Hepatocyte (in vitro differentiated cells): ENCODE measurements around the gene MTMR10. TPM values are rescaled to one million over a fixed set of nuclear protein-coding genes. Genes with fewer than 3 reads are reported as not detected.

Experiments
- DNase-seq: peaks from one replicate; pipeline ENCODE4 v3.0.0-alpha.2; 2016; ENCODE audit warnings: low spot score
- H2AFZ ChIP-seq: fragments of 200-600 bp; sonication (generic); 2 replicates; pipeline ENCODE4 v1.6.0; 2016; ENCODE audit warnings: antibody characterized with exemption, mild to moderate bottlenecking
- H3K27ac ChIP-seq: fragments of 200-600 bp; sonication (generic); 2 replicates; pipeline ENCODE4 v1.5.1; 2016; ENCODE audit warnings: mild to moderate bottlenecking
- H3K27me3 ChIP-seq: fragments of 200-600 bp; sonication (generic); 2 replicates; pipeline ENCODE4 v1.6.1; 2016
- H3K36me3 ChIP-seq: fragments of 200-600 bp; sonication (generic); replicated peaks from 2 replicates; pipeline ENCODE4 v1.5.1; 2016; ENCODE audit warnings: low read depth; ENCODE audit not compliant: insufficient read depth
- H3K4me1 ChIP-seq: fragments of 200-600 bp; sonication (generic); 2 replicates; pipeline ENCODE4 v1.5.1; 2016; ENCODE audit warnings: mild to moderate bottlenecking, moderate library complexity; ENCODE audit not compliant: insufficient read depth
- H3K4me2 ChIP-seq: fragments of 200-600 bp; sonication (generic); 2 replicates; pipeline ENCODE4 v1.6.0; 2016
- H3K4me3 ChIP-seq: fragments of 200-600 bp; sonication (generic); 2 replicates; pipeline ENCODE4 v1.5.1; 2016; ENCODE audit warnings: mild to moderate bottlenecking
- H3K79me2 ChIP-seq: fragments of 200-600 bp; sonication (generic); 2 replicates; pipeline ENCODE4 v1.6.0; 2017; ENCODE audit warnings: mild to moderate bottlenecking
- H3K9me2 ChIP-seq: fragments of 200-600 bp; sonication (generic); replicated peaks from 2 replicates; pipeline ENCODE4 v1.6.0; 2017; ENCODE audit warnings: mild to moderate bottlenecking; ENCODE audit not compliant: insufficient read depth
- H3K9me3 ChIP-seq: fragments of 200-600 bp; sonication (generic); 2 replicates; pipeline ENCODE4 v1.5.1; 2016; ENCODE audit warnings: low read depth, mild to moderate bottlenecking
- H4K20me1 ChIP-seq: fragments of 200-600 bp; sonication (generic); 2 replicates; pipeline ENCODE4 v1.6.0; 2016; ENCODE audit warnings: mild to moderate bottlenecking; ENCODE audit not compliant: insufficient read depth, poor library complexity, severe bottlenecking
- CTCF ChIP-seq: fragments of 200-600 bp; sonication (generic); IDR thresholded peaks from 2 replicates; pipeline ENCODE4 v1.5.1; 2016; ENCODE audit warnings: antibody characterized with exemption, mild to moderate bottlenecking; ENCODE audit not compliant: poor library complexity
- EZH2 ChIP-seq: fragments of 200-600 bp; sonication (generic); IDR thresholded peaks from 2 replicates; pipeline ENCODE4 v1.6.1; 2016; ENCODE audit warnings: antibody characterized with exemption, mild to moderate bottlenecking, borderline replicate concordance
- EZH2phosphoT487 ChIP-seq: fragments of 200-600 bp; sonication (generic); IDR thresholded peaks from one replicate; pipeline ENCODE4 v1.6.1; 2018; ENCODE audit warnings: antibody characterized with exemption, mild to moderate bottlenecking, low read depth, moderate library complexity; ENCODE audit not compliant: unreplicated experiment, severe bottlenecking
- WGBS: methylation state at CpG from one replicate; pipeline ENCODE4 v1.1.6; 2016; ENCODE audit warnings: low lambda C conversion rate; ENCODE audit errors: missing lambda C conversion rate; 5-methylcytosine and 5-hydroxymethylcytosine counted together
- polyA plus RNA-seq: library from polyadenylated mRNA; unstranded; fragments of >200 nt; fragmentation: Nextera tagmentation; extraction: Ambion mirVana; gene quantifications from 2 replicates; pipeline ENCODE4 v1.2.1, GENCODE V29; 2016
- total RNA-seq: library from RNA; depleted of rRNA; stranded (reverse); fragments of >200 nt; gene quantifications from 2 replicates; pipeline ENCODE4 v1.2.3, GENCODE V29; 2014

Gene MTMR10
- total and polyA plus RNA-seq, 2 experiments from 2014 or later = 10.3 to 19.6 TPM

GRCh38 chr15:31013863-31014607 lies 22.6 kb upstream of the MTMR10 start:
- H2AFZ ChIP-seq = peak overlapping the region; percentile 33
- H3K79me2 ChIP-seq = no peaks in the 10 kb centered on the region
- DNase-seq = no peak
- peaks cover 12% of the 10 kb centered on the region for H3K4me1 ChIP-seq
- peak overlapping the region; percentile 17 for H3K4me2 ChIP-seq
- no peaks in the 10 kb centered on the region for H3K9me2 ChIP-seq
- H3K27me3 ChIP-seq = no peaks in the 10 kb centered on the region
- H3K9me3 ChIP-seq = no peaks in the 10 kb centered on the region
- no peak overlapping the region for H3K4me3 ChIP-seq
- H4K20me1 ChIP-seq = no peaks in the 10 kb centered on the region
- WGBS = 50% methylated on average over 2 of the region's 2 CpGs
- TF ChIP-seq CTCF (no peak), EZH2 (no peak), EZH2phosphoT487 (no peak)
- peak overlapping the region; percentile 64 for H3K27ac ChIP-seq
- no peaks in the 10 kb centered on the region for H3K36me3 ChIP-seq

- 81% methylated on average over 2 of the region's 2 CpGs for WGBS
- H3K27ac ChIP-seq = no peak overlapping the region
Measured at GRCh38 chr15:31012455-31012854, 21.0 kb upstream of the MTMR10 start.

GRCh38 chr15:31010036-31010435 lies 18.6 kb upstream of the MTMR10 start:
- Histone ChIP-seq H4K20me1 (no peaks in the 10 kb centered on the region), H3K79me2 (no peaks in the 10 kb centered on the region), H3K27me3 (peaks cover 3% of the 10 kb centered on the region), H3K27ac (no peak overlapping the region), H3K4me3 (no peak overlapping the region), H2AFZ (no peak overlapping the region), H3K4me1 (peaks cover 12% of the 10 kb centered on the region), H3K36me3 (no peaks in the 10 kb centered on the region), H3K4me2 (no peak overlapping the region), H3K9me2 (no peaks in the 10 kb centered on the region), H3K9me3 (no peaks in the 10 kb centered on the region)
- no peak for TF ChIP-seq EZH2
- no peak for TF ChIP-seq EZH2phosphoT487
- no peak for TF ChIP-seq CTCF
- DNase-seq = no peak
- WGBS = 75% methylated on average over 1 of the region's 1 CpG

More at GRCh38 chr15:31012455-31012854, 21.0 kb upstream of the MTMR10 start:
- Histone ChIP-seq H3K79me2 (no peaks in the 10 kb centered on the region), H3K27me3 (no peaks in the 10 kb centered on the region), H3K9me3 (no peaks in the 10 kb centered on the region), H4K20me1 (no peaks in the 10 kb centered on the region), H3K36me3 (no peaks in the 10 kb centered on the region), H3K4me3 (no peak overlapping the region), H3K9me2 (no peaks in the 10 kb centered on the region), H3K4me1 (peaks cover 12% of the 10 kb centered on the region), H3K4me2 (no peak overlapping the region), H2AFZ (no peak overlapping the region)
- DNase-seq = no peak
- TF ChIP-seq CTCF (no peak), EZH2 (no peak), EZH2phosphoT487 (no peak)
